BLaER1 treated with 17β-estradiol and CSF1 and Interleukin-3, amounts not matched to agents 10 nM and 100 nM (cell line): ENCODE results near the gene PKD1L1.

Source experiments
- H3K27ac ChIP-seq, 11 experiments: shearing (Covaris generic); formaldehyde crosslinking; 2 replicates each; pipeline ENCODE4 v1.8.1; 2022
- H3K27me3 ChIP-seq, 11 experiments: shearing (Covaris generic); formaldehyde crosslinking; 2 replicates each; pipeline ENCODE4 v1.8.1; 2022
- H3K36me3 ChIP-seq, 11 experiments: shearing (Covaris generic); formaldehyde crosslinking; 2 replicates each; pipeline ENCODE4 v1.8.1; 2022
- H3K4me1 ChIP-seq, 10 experiments: shearing (Covaris generic); formaldehyde crosslinking; 2 replicates each; pipeline ENCODE4 v1.8.1; 2022
- H3K4me2 ChIP-seq, 11 experiments: shearing (Covaris generic); formaldehyde crosslinking; 2 replicates each; pipeline ENCODE4 v1.8.1; 2022
- H3K4me3 ChIP-seq, 10 experiments: shearing (Covaris generic); formaldehyde crosslinking; 2 replicates each; pipeline ENCODE4 v1.8.1; 2022
- H3K9ac ChIP-seq, 11 experiments: shearing (Covaris generic); formaldehyde crosslinking; 2 replicates each; pipeline ENCODE4 v1.8.1; 2022
- H3K9me3 ChIP-seq, 11 experiments: shearing (Covaris generic); formaldehyde crosslinking; replicated peaks in 1 of 11; 2 replicates each; pipeline ENCODE4 v1.8.1; 2022
- H4K20me1 ChIP-seq, 11 experiments: shearing (Covaris generic); formaldehyde crosslinking; 2 replicates each; pipeline ENCODE4 v1.8.1; 2022
- Cebpa-rat ChIP-seq, 11 experiments: shearing (Covaris generic); IDR thresholded peaks; 2 replicates each; pipeline ENCODE4 v1.8.1; 2022

Gene PKD1L1

DNA sequence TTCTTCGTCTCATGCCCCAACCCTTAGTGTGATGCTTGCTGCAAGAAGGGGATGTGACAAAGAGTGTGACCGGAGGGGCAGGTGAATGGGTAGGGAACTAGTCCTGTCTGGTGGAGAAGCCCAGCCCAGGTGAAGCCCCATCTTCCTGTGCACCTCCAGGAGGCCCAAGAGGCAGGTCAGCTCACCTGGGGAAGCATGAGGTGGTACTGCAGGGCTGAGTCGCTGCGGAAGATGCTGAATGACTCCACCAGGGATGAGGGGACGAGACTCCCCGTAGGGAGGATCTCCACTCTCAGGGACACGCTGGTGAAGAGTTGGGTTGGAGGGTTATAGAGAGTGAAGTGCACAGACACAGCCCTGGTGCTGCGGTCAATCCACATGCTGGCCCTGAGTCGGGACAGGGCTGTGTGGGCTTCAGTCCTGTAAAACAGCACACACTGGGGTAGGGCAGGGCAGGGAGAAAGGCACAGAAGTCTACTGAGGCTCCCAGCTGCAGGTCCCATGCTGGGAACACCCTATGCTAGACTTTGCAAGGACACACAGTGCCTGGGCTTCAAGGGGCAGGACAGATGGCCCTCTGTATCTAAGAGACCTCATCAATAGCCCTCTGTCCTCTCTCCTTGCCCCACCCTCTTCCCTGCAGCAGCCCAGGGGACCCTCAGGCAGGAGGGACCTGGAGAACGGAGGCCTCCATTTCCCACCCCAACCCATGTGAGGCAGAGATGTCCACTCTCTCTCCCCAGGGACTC, 136.5 kb downstream of the PKD1L1 start:
- H3K27me3 ChIP-seq, result no peaks in the 10 kb centered on the region
- H3K9ac ChIP-seq, result no peak overlapping the region
- H3K9me3 ChIP-seq, result no peaks in the 10 kb centered on the region
- no peak overlapping the region for H3K27ac ChIP-seq
- no peaks in the 10 kb centered on the region for H3K36me3 ChIP-seq
- no peak overlapping the region for H3K4me3 ChIP-seq
- H4K20me1 ChIP-seq, result no peaks in the 10 kb centered on the region
- peaks cover 11 to 42% (median 22%) of the 10 kb centered on the region in 10 experiments for H3K4me1 ChIP-seq
- no peak overlapping the region for H3K4me2 ChIP-seq
- TF ChIP-seq Cebpa-rat (IDR thresholded peaks at IDR 0.05), result no peak

DNA sequence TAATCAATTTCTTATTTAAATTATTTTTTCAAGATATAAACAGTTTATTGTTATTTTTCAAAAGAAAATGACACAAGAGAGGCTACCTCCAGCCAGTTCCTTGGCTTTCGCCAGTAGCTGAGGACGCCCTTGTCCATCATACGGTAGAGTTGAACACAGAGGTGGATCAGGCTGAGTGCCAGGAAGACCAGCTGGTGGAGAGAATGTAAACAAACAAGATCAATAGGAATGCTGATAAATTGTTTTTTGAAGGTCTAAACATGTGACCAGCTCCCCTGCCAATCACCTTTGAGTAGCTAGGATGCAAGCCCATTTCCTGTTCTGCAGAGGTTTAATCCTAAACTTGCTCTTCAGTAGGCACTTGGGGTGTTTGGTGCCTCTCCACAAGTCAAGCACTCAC, 138.9 kb downstream of the PKD1L1 start:
- Histone ChIP-seq H3K36me3 (no peaks in the 10 kb centered on the region), H3K9ac (no peak overlapping the region), H3K4me3 (no peak overlapping the region), H3K27ac (no peak overlapping the region), H3K4me2 (no peak overlapping the region), H4K20me1 (no peaks in the 10 kb centered on the region; a peak in 1 of 22 replicates), H3K9me3 (no peaks in the 10 kb centered on the region), H3K4me1 (peaks cover 12 to 47% (median 24%) of the 10 kb centered on the region in 10 experiments), H3K27me3 (no peaks in the 10 kb centered on the region)
- no peak for TF ChIP-seq Cebpa-rat (IDR thresholded peaks at IDR 0.05)

DNA sequence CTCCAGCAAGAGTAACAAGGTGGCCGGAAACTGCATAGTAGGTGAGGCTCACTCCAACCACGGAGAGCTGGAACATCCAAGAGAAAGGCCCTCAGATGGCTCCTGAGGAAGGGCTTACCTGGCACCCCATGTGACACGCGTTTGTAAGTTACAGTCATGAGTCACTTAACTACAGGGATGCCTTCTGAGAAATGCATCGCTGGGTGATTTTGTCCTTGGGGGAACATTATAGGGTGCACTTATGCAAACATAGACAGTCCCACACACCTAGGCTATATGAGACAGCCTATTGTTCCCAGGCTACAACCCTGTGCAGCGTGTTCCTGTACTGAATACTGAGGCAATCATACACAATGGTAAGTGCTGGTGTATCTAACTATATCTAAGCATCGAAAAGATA, 139.9 kb downstream of the PKD1L1 start:
- Histone ChIP-seq H4K20me1 (no peaks in the 10 kb centered on the region; a peak in 1 of 22 replicates), H3K4me2 (peak overlapping the region in 4 of 11 experiments; percentile 51 to 77 (median 62); a peak in 5 of 22 replicates), H3K9ac (no peak overlapping the region), H3K4me1 (peaks cover 12 to 36% (median 20%) of the 10 kb centered on the region in 10 experiments), H3K4me3 (no peak overlapping the region), H3K27me3 (no peaks in the 10 kb centered on the region), H3K27ac (no peak overlapping the region), H3K9me3 (no peaks in the 10 kb centered on the region), H3K36me3 (no peaks in the 10 kb centered on the region)
- no peak for TF ChIP-seq Cebpa-rat (IDR thresholded peaks at IDR 0.05)

DNA sequence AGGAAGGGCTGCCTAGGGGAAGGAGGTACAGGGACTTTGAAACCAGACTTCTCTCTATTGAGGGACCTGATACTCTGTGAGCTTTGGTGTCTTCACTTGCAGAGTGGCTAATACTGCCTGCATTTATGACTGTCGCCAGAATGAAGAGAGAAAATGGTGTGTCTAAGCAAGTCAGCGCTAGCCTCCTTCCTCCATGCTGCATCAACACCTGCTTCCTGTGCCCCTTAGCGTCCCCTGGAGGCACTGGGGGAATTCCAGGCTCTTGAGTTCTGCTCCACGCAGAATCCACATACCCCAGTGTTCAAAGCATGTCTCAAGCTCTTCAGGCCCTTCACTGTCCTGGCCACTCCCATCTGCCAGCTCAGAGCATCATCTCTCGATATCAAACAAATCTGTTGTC, 140.5 kb downstream of the PKD1L1 start:
- Histone ChIP-seq H3K9me3 (no peaks in the 10 kb centered on the region), H3K9ac (no peak overlapping the region), H3K4me1 (peaks cover 12 to 31% (median 18%) of the 10 kb centered on the region in 10 experiments), H3K27me3 (no peaks in the 10 kb centered on the region), H3K4me2 (peak overlapping the region; percentile 27 to 77 (median 51); a peak in 21 of 22 replicates), H3K4me3 (no peak overlapping the region), H3K36me3 (no peaks in the 10 kb centered on the region), H3K27ac (no peak overlapping the region), H4K20me1 (no peaks in the 10 kb centered on the region; a peak in 1 of 22 replicates)
- TF ChIP-seq Cebpa-rat (IDR thresholded peaks at IDR 0.05), result no peak

DNA sequence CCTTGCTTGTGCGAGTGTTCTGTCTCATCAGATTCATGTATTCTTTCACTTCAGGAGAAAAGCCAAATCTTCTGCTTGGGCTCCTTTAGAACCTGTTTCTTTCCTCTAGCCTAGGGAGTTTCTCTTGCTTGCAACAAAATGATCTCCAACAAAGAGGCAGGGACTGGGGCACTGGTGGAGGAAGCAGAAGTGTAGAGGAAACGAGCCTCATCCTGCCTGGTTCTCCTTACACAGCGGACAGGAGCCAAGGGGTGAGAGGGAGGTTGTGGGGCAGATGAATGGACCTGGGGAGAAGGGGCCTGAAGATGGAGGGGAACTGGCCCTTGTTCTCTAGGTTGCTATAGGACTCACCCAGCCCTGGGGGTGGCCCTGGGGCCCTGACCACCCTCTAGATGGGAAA, 141.1 kb downstream of the PKD1L1 start:
- H3K9ac ChIP-seq, result 0 out of 22 replicates have a peak overlapping the region, but pooled peaks of 1 of the 11 experiments have one; percentile 7

DNA sequence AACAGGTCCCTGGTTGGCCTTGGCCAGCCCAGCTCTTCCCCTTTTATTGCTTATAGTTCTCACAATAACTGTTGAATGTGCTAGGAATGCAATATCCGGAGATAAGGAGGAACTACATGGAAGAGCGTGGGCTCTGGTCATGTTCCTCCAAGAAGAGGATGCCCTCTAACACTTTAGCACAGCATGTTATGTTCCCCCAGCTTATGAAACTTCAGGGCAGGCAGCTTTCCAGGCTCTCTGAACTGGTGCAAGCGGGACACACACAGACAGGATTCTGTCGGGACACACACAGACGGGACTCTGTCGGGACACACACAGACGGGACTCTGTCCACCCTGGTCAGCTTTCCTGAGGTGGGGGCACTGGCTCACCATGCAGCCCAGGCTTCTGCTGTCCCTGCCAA, 141.6 kb downstream of the PKD1L1 start:
- H3K4me3 ChIP-seq, result no peak overlapping the region
- H3K4me2 ChIP-seq, result peak overlapping the region; percentile 27 to 77 (median 51); a peak in 17 of 22 replicates
- no peaks in the 10 kb centered on the region; a peak in 1 of 22 replicates for H4K20me1 ChIP-seq
- H3K4me1 ChIP-seq, result peaks cover 12 to 30% (median 18%) of the 10 kb centered on the region in 10 experiments
- H3K27ac ChIP-seq, result no peak overlapping the region
- TF ChIP-seq Cebpa-rat (IDR thresholded peaks at IDR 0.05), result no peak
- H3K9me3 ChIP-seq, result no peaks in the 10 kb centered on the region
- 0 out of 22 replicates have a peak overlapping the region, but pooled peaks of 1 of the 11 experiments have one; percentile 7 for H3K9ac ChIP-seq
- no peaks in the 10 kb centered on the region for H3K27me3 ChIP-seq
- H3K36me3 ChIP-seq, result no peaks in the 10 kb centered on the region

More for the DNA sequence above, 141.1 kb downstream of the PKD1L1 start:
- Histone ChIP-seq H3K27ac (no peak overlapping the region), H3K4me2 (peak overlapping the region; percentile 27 to 77 (median 51); a peak in 21 of 22 replicates), H4K20me1 (no peaks in the 10 kb centered on the region; a peak in 1 of 22 replicates), H3K27me3 (no peaks in the 10 kb centered on the region), H3K4me3 (no peak overlapping the region), H3K9me3 (no peaks in the 10 kb centered on the region), H3K4me1 (peaks cover 12 to 30% (median 18%) of the 10 kb centered on the region in 10 experiments), H3K36me3 (no peaks in the 10 kb centered on the region)
- TF ChIP-seq Cebpa-rat (IDR thresholded peaks at IDR 0.05), result no peak

DNA sequence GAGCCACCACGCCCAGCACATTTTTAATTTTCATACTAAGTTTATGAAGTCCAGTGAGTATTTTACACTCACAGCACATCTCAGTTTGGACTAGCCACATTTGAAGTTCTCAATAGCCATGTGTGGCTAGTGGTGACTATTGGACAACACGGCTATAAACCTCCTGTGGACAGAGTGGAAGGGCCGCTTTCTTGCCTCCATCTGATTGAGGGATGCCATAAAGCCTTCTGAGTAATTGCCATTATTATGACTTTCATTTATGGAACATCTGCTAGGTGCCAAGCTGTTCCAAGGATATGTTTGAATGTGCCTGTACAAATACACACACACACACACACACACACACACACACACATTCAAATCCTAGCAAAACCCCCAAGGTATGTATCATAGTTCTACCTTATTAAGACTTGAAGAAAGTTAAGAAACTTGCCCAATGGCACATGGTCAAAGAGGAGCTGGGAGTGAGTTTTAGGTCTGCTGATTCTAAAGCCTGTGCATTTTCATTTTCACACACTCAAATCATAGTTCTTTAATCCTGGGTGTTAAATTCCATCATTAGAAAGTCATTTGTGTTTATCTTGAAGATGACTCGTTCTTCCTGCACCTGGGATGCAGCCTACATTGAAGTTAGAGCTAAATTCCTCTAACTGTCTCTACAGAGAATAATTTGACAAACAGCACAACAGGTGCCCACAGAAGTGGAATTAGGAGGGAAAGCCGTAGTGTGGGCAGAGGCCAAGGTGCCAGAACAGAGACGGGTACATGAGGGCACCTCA, 143.3 kb downstream of the PKD1L1 start:
- Histone ChIP-seq H3K4me1 (peaks cover 12 to 30% (median 15%) of the 10 kb centered on the region in 10 experiments), H3K4me2 (no peak overlapping the region), H3K4me3 (no peak overlapping the region), H3K36me3 (no peaks in the 10 kb centered on the region), H3K9ac (no peak overlapping the region), H3K9me3 (no peaks in the 10 kb centered on the region), H3K27ac (no peak overlapping the region), H3K27me3 (no peaks in the 10 kb centered on the region), H4K20me1 (no peaks in the 10 kb centered on the region; a peak in 1 of 22 replicates)
- TF ChIP-seq Cebpa-rat (IDR thresholded peaks at IDR 0.05), result no peak

DNA sequence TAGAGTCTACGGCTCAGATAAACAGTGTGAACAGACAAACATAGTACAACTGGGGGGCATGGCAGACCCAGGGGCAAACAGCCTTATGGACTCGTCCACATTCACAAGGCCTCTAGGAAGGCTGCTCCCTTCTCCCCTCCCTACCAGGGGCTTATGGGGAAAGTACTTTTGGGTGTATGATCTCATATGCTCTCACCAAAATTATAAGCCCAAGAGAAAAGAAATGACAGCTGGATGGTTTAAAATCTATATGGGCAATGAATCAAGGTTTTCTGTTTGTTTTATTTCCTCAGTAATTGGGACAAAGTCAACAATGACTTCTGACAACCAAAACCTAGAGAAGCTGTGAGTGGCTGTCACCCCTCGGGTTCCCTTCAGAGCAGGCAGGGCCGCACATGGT, 144.4 kb downstream of the PKD1L1 start:
- H3K27ac ChIP-seq, result no peak overlapping the region
- H3K9ac ChIP-seq, result no peak overlapping the region
- H3K4me2 ChIP-seq, result no peak overlapping the region
- H3K4me3 ChIP-seq, result no peak overlapping the region
- H4K20me1 ChIP-seq, result no peaks in the 10 kb centered on the region; a peak in 1 of 22 replicates
- no peaks in the 10 kb centered on the region for H3K9me3 ChIP-seq
- H3K27me3 ChIP-seq, result no peaks in the 10 kb centered on the region
- H3K36me3 ChIP-seq, result no peaks in the 10 kb centered on the region
- no peak for TF ChIP-seq Cebpa-rat (IDR thresholded peaks at IDR 0.05)
- peaks cover 12 to 30% (median 15%) of the 10 kb centered on the region in 10 experiments for H3K4me1 ChIP-seq

DNA sequence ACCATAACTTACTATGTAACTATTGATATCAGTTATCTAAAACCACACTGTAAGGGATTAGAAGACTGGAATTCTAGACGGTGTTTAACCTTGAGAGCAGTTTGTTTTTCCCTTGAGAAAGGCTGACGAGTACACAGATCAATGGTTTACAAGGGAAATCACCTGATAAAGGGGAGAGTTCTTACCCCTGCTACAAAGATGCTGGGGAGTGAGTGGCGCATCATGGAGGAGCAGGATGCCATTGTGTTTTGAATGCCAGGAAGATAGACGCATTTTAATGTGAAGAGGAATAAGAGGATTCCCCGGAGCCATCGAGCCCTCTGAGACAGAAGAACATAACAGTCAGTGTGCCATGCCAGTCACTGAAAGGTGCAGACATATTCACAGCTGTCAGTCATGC, 145.2 kb downstream of the PKD1L1 start:
- H3K36me3 ChIP-seq, result no peaks in the 10 kb centered on the region
- H3K9ac ChIP-seq, result no peak overlapping the region
- TF ChIP-seq Cebpa-rat (IDR thresholded peaks at IDR 0.05), result no peak
- no peak overlapping the region for H3K4me3 ChIP-seq
- no peaks in the 10 kb centered on the region; a peak in 1 of 22 replicates for H4K20me1 ChIP-seq
- H3K27me3 ChIP-seq, result no peaks in the 10 kb centered on the region
- H3K4me2 ChIP-seq, result no peak overlapping the region
- H3K27ac ChIP-seq, result no peak overlapping the region
- no peaks in the 10 kb centered on the region for H3K9me3 ChIP-seq
- H3K4me1 ChIP-seq, result peaks cover 12 to 26% (median 15%) of the 10 kb centered on the region in 10 experiments
